Erythroblast (primary cell): ENCODE data around the gene SRSF4.
A peak's percentile ranks its signal among the peaks of the same experiment; 100 is the strongest.

Experiments used
- DNase-seq, 2 experiments: peaks; one replicate each; lab custom pipeline; 2025; lab: John Stamatoyannopoulos, UW
- GATA1 ChIP-seq: IDR thresholded peaks from 2 replicates; pipeline ENCODE4 v1.6.1; 2011; ENCODE audit warnings: low read depth, mild to moderate bottlenecking, control low read depth, low read length, moderate library complexity
- POLR2A ChIP-seq: IDR thresholded peaks from 2 replicates; pipeline ENCODE4 v1.6.1; 2011; ENCODE audit warnings: mild to moderate bottlenecking, low read length

SRSF4 gene

DNA sequence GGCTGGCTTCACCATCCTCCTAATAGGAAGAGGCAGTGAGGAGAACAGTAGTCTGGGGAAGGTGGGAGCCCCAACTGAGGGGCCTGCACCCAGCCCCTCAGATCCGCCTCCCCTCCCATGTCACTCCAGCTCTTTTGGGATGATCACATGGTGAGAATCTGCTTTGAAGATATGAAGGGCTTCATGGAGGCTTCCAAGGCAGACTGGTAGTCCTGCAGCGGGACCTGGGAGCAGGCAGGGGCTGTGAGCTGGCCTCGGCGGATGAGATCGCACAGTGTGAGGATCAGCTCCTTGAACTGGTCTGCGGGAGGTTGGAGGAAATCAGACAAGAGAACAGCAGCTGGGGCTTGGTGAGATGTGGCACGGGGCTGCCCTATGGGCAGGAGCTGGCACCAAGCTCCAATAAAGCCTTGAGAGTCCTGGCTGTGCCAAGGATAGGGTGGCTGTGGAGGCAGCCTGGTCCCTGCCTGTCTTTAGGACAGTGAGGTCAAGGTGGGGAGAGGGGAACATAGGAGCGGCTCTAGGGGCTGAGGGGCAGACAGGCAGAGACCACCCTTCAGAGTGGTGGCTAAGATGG lies 12.3 kb upstream of the SRSF4 start:
- TF ChIP-seq GATA1 (no peak), POLR2A (no peak)
- no peak for DNase-seq

DNA sequence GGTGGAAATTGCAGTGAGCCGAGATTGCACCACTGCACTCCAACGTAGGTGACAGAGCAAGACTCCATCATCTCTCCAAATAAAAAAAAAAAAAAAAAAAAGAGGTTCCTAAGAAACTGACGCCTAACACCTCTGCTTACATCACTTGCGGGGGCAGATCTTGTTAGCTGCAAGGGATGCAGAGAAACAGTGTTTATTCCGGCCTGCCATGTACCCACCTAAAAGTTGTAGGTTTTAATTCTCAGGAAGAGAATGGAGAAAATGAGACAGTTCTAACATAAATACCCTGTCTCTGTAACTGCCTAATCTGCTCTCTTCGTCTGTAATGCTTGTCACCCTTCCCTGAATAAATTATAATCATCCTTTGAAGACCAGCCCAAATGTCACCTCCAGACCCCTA lies 9.0 kb upstream of the SRSF4 start:
- no peak for DNase-seq
- TF ChIP-seq POLR2A, result no peak
- no peak for TF ChIP-seq GATA1

DNA sequence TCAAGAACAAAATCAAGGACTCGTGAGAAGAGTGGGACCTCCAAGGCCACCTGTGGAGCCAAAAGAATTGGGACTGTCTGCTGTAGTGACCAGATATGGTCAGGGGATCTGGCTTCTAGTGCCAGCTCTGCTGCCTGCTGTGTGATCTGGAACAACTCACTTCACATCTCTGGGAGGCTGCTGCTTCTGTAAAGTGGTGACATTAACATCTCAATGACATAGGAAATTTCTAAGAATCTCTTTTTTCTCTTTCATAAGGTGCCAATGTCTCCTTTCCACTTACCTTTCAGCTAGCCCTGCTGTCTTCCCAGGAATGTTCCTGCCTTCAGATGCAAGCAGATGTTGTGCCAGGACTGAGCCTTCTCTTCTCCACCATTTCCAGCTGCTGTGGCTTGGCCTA lies 5.0 kb upstream of the SRSF4 start:
- DNase-seq, result no peak
- TF ChIP-seq POLR2A, result no peak
- TF ChIP-seq GATA1, result no peak

- DNase-seq, result no peak
- TF ChIP-seq GATA1 (no peak), POLR2A (no peak)
Observed at GRCh38 chr1:29186252-29186651, 4.6 kb upstream of the SRSF4 start.

GRCh38 chr1:29183287-29183686 lies 1.6 kb upstream of the SRSF4 start:
- peak in 1 of 2 experiments; percentile 24 for DNase-seq
- no peak for TF ChIP-seq GATA1

DNA sequence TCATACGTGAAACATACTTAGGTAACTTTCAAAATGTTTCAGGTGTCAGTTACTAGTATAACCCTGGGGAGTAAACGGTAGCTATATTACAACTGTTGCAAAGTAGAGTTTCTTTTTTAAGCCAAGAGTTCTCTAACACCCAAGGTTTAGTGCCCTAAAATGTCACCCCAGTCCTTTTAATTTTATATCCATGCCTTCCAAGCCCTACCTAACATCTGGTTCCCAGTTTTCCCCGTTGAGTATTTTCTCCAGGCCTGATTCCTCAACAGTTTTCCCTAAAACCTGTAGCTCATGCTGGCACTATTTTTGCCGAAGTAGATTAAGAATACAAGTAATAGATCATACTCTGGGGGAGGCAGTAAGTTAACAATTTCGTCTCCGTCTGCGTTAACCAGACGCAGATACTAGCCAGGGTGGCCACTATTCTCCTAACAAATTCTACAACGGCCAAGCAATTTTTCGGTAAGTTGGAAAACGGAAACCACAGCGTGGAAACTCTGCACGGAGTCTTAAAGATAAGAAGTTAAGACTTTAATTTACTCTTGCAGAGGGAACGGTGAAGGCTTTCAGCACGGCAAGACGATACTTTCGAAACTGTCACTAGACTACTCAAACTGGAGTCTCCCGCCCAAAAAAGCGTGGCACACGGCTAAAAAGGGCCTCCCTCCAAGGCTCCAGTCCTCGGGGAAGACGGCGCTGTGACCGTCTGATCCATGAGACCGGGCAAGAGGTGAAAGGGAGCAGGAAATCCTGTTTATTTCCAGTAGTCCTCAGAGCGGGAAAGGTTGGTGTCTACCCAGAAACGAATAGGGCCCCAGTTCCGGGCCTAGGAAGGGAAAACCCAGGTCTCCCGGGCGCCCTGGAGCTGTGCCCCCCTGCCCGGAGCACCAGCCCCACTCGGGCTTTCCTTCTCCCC lies 945 bp downstream of the SRSF4 start:
- DNase-seq, result peak in 1 of 2 experiments; percentile 84
- TF ChIP-seq POLR2A, result no peak
- TF ChIP-seq GATA1, result no peak

DNA sequence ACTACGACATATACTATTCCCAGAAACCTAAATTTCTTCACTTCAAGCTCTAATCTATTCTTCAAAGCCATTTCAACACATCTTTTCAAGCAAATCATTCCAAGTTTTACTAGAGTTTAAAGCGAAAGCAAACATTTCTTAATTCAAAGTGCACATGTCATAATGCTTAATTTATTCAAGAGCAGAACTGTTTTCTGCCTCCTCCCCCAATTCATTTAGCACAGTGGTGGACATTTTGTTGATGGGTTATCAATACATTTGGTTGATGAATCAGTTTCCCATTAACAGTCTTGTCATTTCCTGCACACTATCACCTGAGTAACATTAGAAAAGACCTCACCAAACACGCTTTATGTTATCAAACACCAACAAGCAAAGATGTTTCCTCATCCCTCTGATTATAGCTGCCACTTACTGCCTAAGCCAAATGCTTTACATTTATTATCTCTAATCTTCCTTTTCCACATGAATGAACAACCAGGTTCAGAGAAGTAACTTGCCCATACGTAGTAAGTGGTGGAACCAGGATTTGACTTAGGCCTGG lies 2.0 kb downstream of the SRSF4 start:
- TF ChIP-seq POLR2A, result peak; percentile 23
- TF ChIP-seq GATA1, result no peak
- peak in 1 of 2 experiments; percentile 72 for DNase-seq

DNA sequence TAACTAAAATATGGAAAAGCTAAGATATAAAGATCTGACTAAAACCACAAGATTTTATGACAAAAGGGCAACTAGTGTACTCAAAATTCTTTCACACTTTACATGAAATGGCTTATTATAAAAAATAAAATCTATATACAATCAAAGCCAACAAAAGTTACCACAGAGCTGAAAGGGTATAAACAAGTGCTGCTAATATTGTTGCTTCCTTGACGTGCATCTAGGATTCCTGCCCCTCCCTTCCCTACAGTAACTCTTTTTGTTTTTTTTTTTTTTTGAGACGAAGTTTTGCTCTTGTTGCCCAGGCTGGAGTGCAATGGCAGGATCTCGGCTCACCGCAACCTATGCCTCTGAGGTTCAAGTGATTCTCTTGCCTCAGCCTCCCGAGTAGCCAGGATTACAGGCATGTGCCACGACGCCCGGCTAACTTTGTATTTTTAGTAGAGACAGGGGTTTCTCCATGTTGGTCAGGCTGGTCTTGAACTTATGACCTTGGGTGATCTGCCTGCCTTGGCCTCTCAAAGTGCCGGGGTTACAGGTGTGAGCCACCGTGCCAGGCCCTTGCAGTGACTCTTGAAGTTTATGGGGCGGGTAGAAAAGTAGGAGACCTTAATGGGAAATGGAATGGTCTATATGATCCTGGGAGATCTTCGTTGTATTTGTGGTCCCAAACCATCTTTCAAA lies 4.5 kb downstream of the SRSF4 start:
- TF ChIP-seq POLR2A (no peak), GATA1 (no peak)
- DNase-seq, result no peak

- peak in 1 of 2 experiments; percentile 39 for DNase-seq
- no peak for TF ChIP-seq POLR2A
- no peak for TF ChIP-seq GATA1
Observed at GRCh38 chr1:29176576-29176975, 5.1 kb downstream of the SRSF4 start.

GRCh38 chr1:29172415-29172939 lies 9.2 kb downstream of the SRSF4 start:
- no peak for DNase-seq
- TF ChIP-seq POLR2A, result no peak
- no peak for TF ChIP-seq GATA1

GRCh38 chr1:29171521-29171920 lies 10.2 kb downstream of the SRSF4 start:
- TF ChIP-seq GATA1 (no peak), POLR2A (no peak)

DNA sequence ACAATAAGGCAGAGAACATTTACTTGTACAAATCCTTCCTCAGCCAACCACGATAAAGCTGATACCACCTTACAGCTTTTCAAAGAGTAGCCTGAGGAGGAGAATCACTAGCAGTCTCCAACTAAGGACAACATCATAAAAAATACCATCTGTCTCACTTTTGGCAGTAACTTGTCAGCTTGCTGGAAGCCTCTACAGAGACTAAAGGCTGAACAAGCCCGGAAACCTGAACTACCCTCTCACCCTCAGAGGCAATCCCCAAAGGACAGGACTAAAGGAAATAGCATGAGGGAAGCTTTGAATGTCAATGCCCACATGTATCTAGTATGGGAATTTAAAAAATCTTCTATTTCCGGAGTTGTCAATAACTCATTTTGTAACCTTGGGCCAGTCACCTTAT lies 10.6 kb downstream of the SRSF4 start:
- no peak for DNase-seq
- TF ChIP-seq GATA1 (no peak), POLR2A (no peak)

More at GRCh38 chr1:29171521-29171920, 10.2 kb downstream of the SRSF4 start:
- DNase-seq, result no peak

DNA sequence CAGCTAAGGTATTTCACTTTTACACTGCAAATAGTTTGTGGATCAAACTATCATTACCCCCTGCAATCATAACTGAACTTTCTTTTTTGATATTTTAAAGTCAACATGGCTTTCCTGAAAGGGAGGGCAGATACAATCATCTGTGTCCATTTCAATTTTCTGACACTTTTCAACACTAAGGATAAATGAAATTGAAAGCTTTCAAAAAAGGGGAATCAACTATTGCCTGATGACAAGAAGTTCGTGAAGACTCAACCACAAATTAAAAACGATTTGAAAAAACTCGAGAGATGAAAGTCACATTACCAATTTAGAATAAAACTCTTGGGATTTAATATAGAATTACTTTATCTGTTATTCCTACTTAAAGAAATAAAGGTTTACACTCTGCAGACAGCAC lies 11.7 kb downstream of the SRSF4 start:
- DNase-seq, result no peak
- TF ChIP-seq POLR2A (no peak), GATA1 (no peak)
